IMR-90 (cell line): ENCODE results near the gene ARMH3. TPM values are rescaled to one million over a fixed set of nuclear protein-coding genes. Genes with fewer than 3 reads are reported as not detected.

Experiments
- ATAC-seq: fragments of 200-7000 bp; cut with Tn5 transposase; 2 replicates; pipeline ENCODE4 v1.9.1; 2020; ENCODE audit warnings: low read depth, mild to moderate bottlenecking, moderate library complexity
- BruUV-seq: library from RNA; stranded (reverse); fragments of 400-500 nt; replicated peaks from 2 replicates; lab custom pipeline; 2021; lab: Mats Ljungman, UMichigan
- CTCF ChIA-PET: fragments of 300-600 bp; formaldehyde crosslinking; extraction: SDS; loops from one replicate; lab custom pipeline; 2021; ENCODE audit warnings: antibody characterized with exemption; lab: Yijun Ruan, JAX
- POLR2A ChIA-PET: fragments of 300-600 bp; sonication (Branson Sonifier 250); formaldehyde crosslinking; loops from one replicate; lab custom pipeline; 2022; ENCODE audit warnings: antibody characterized with exemption; ENCODE audit not compliant: unreplicated experiment; lab: Charles Lee
- DNase-seq: peaks from one replicate; pipeline ENCODE4 v3.0.0; 2013
- H2AFZ ChIP-seq: replicated peaks from 2 replicates; pipeline ENCODE3; 2013; ENCODE audit warnings: low read length, mild to moderate bottlenecking; ENCODE audit not compliant: poor library complexity
- H2AK5ac ChIP-seq: 2 replicates; pipeline ENCODE4 v1.6.1; 2013; ENCODE audit warnings: low read depth, low read length, inconsistent platforms
- H2AK9ac ChIP-seq: replicated peaks from 2 replicates; pipeline ENCODE3; 2013; ENCODE audit warnings: mild to moderate bottlenecking, low read depth, low read length, moderate library complexity; ENCODE audit not compliant: poor library complexity
- H2BK120ac ChIP-seq: 2 replicates; pipeline ENCODE4 v1.6.1; 2013; ENCODE audit warnings: low read depth, low read length, inconsistent platforms
- H2BK15ac ChIP-seq: 3 replicates; pipeline ENCODE4 v1.6.1; 2013; ENCODE audit warnings: low read depth, low read length, inconsistent platforms
- H2BK20ac ChIP-seq: 2 replicates; pipeline ENCODE4 v1.6.1; 2013; ENCODE audit warnings: low read depth, mild to moderate bottlenecking, inconsistent platforms, low read length, moderate library complexity
- H2BK5ac ChIP-seq: 2 replicates; pipeline ENCODE4 v1.6.1; 2013; ENCODE audit warnings: mild to moderate bottlenecking, low read depth, low read length, inconsistent platforms; ENCODE audit not compliant: poor library complexity, severe bottlenecking
- H3K14ac ChIP-seq: replicated peaks from 2 replicates; pipeline ENCODE4 v1.6.1; 2013; ENCODE audit warnings: low read depth, low read length, inconsistent platforms
- H3K18ac ChIP-seq: 2 replicates; pipeline ENCODE4 v1.6.1; 2013; ENCODE audit warnings: low read depth, low read length, control low read depth
- H3K23ac ChIP-seq: 2 replicates; pipeline ENCODE4 v1.6.1; 2013; ENCODE audit warnings: low read depth, low read length, inconsistent platforms
- H3K27ac ChIP-seq: 2 replicates; pipeline ENCODE4 v1.5.1; 2013; ENCODE audit warnings: mild to moderate bottlenecking, control low read depth, low read length; ENCODE audit not compliant: insufficient read depth
- H3K27me3 ChIP-seq: 2 replicates; pipeline ENCODE4 v1.6.1; 2013; ENCODE audit warnings: low read length; ENCODE audit not compliant: control insufficient read depth, insufficient read depth
- H3K36me3 ChIP-seq: 2 replicates; pipeline ENCODE4 v1.6.1; 2013; ENCODE audit warnings: low read length, mixed read lengths; ENCODE audit not compliant: control insufficient read depth, insufficient read depth
- H3K4ac ChIP-seq: 2 replicates; pipeline ENCODE4 v1.6.1; 2013; ENCODE audit warnings: low read depth, low read length, inconsistent platforms
- H3K4me1 ChIP-seq: 2 replicates; pipeline ENCODE4 v1.6.1; 2013; ENCODE audit warnings: low read length, mixed read lengths; ENCODE audit not compliant: control insufficient read depth, insufficient read depth
- H3K4me2 ChIP-seq: 2 replicates; pipeline ENCODE4 v1.6.1; 2013; ENCODE audit warnings: low read depth, mild to moderate bottlenecking, control low read depth, low read length, moderate library complexity
- H3K4me3 ChIP-seq: 2 replicates; pipeline ENCODE4 v1.5.1; 2013; ENCODE audit warnings: low read depth, mild to moderate bottlenecking, control low read depth, low read length, moderate library complexity; ENCODE audit not compliant: insufficient read depth
- H3K56ac ChIP-seq: 2 replicates; pipeline ENCODE4 v1.6.1; 2013; ENCODE audit warnings: low read length, inconsistent platforms; ENCODE audit not compliant: insufficient read depth; ENCODE audit errors: extremely low read depth
- H3K79me1 ChIP-seq, 2 experiments: 2 replicates each; pipeline ENCODE4 v1.6.1; 2013; ENCODE audit warnings: low read length in 2 of 2, inconsistent platforms in 1 of 2, low read depth in 1 of 2
- H3K9ac ChIP-seq: 2 replicates; pipeline ENCODE4 v1.6.1; 2013; ENCODE audit warnings: low read depth, low read length, control low read depth
- H3K9me1 ChIP-seq: 2 replicates; pipeline ENCODE4 v1.6.1; 2013; ENCODE audit warnings: low read length, inconsistent platforms; ENCODE audit not compliant: insufficient read depth
- H3K9me3 ChIP-seq: 2 replicates; pipeline ENCODE4 v1.6.1; 2013; ENCODE audit warnings: low read length; ENCODE audit not compliant: control insufficient read depth, insufficient read depth
- H4K20me1 ChIP-seq: 2 replicates; pipeline ENCODE4 v1.6.1; 2013; ENCODE audit warnings: low read length, inconsistent platforms; ENCODE audit not compliant: insufficient read depth
- H4K5ac ChIP-seq: 2 replicates; pipeline ENCODE4 v1.6.1; 2013; ENCODE audit warnings: mild to moderate bottlenecking, low read depth, low read length, control low read depth
- H4K8ac ChIP-seq, 2 experiments: 2 replicates each; pipeline ENCODE4 v1.6.1; 2013; ENCODE audit warnings: low read depth in 2 of 2, low read length in 2 of 2, control low read depth in 1 of 2, inconsistent platforms in 1 of 2
- H4K91ac ChIP-seq: 2 replicates; pipeline ENCODE4 v1.6.1; 2013; ENCODE audit warnings: low read depth, low read length, inconsistent platforms; ENCODE audit not compliant: insufficient read depth
- CHD1 ChIP-seq: IDR thresholded peaks from 2 replicates; pipeline ENCODE4 v1.6.1; 2012; ENCODE audit warnings: low read depth, low read length, improper control_type of control experiment
- ELK1 ChIP-seq: fragments of 150-350 bp; IDR thresholded peaks from 2 replicates; pipeline ENCODE4 v1.6.1; 2016; ENCODE audit warnings: low read depth, mild to moderate bottlenecking, low read length, moderate library complexity, borderline replicate concordance
- NFE2L2 ChIP-seq: fragments of 150-350 bp; IDR thresholded peaks from 2 replicates; pipeline ENCODE4 v1.6.1; 2016; ENCODE audit warnings: low read depth, mild to moderate bottlenecking, low read length
- SMC3 ChIP-seq: fragments of 150-350 bp; IDR thresholded peaks from 2 replicates; pipeline ENCODE4 v1.6.1; 2016; ENCODE audit warnings: low read depth, mild to moderate bottlenecking, antibody characterized with exemption, low read length, moderate library complexity
- WGBS, 2 experiments: methylation state at CpG; one replicate each; pipeline versions ENCODE4 v1.1.5 to v1.1.7; 2013; ENCODE audit warnings: missing lambda C conversion rate in 2 of 2; ENCODE audit not compliant: insufficient read length in 1 of 2; ENCODE audit errors: extremely low coverage in 2 of 2; 5-methylcytosine and 5-hydroxymethylcytosine counted together
- dilution Hi-C: fragments of 300-500 bp; cut with HindIII; formaldehyde crosslinking; loops from one replicate; pipeline ENCODE4 v1.14.3; 2018; ENCODE audit warnings: low sequenced_read_pairs; ENCODE audit not compliant: unreplicated experiment
- in situ Hi-C: fragments of 300-500 bp; cut with MboI; formaldehyde crosslinking; loops from 3 replicates; pipeline ENCODE4 v1.14.3; 2019; ENCODE audit warnings: low sequenced_read_pairs, inconsistent platforms, mixed read lengths
- intact Hi-C: fragments of 100-400 bp; cut with micrococcal nuclease; formaldehyde crosslinking; loops from 2 replicates; pipeline ENCODE4 v1.10.0; 2022
- polyA plus RNA-seq, 3 experiments: library from polyadenylated mRNA; depleted of rRNA; stranded (reverse); fragments of >200 nt; gene quantifications; 2 replicates each; pipeline ENCODE4 v1.2.3, GENCODE V29; 2012; ENCODE audit warnings: low replicate concordance in 1 of 3
- total RNA-seq: library from RNA; depleted of rRNA; stranded (reverse); fragments of >200 nt; gene quantifications from 2 replicates; pipeline ENCODE4 v1.2.3, GENCODE V29; 2012

ARMH3 gene
- total and polyA plus RNA-seq, 2 of the 4 experiments (the other 2 are of a cell fraction), result 12.1 to 13.1 TPM

- no peak overlapping the region for H3K56ac ChIP-seq
- POLR2A ChIA-PET, result no interaction called here
- no TSS peak for BruUV-seq
- no peak overlapping the region for H4K5ac ChIP-seq
- H3K18ac ChIP-seq, result no peak overlapping the region
- no peaks in the 10 kb centered on the region for H3K27me3 ChIP-seq
- H4K20me1 ChIP-seq, result peaks cover 31% of the 10 kb centered on the region
- WGBS, 2 experiments, result no CpG with 5 or more reads among the region's 1 CpG
- in situ Hi-C loops, result no loop called here
- no peak overlapping the region for H2BK20ac ChIP-seq
- DNase-seq (no peak), ATAC-seq (no peak)
- H3K4me2 ChIP-seq, result no peak overlapping the region
- no peak for TF ChIP-seq CHD1
- no peak for TF ChIP-seq SMC3
- TF ChIP-seq NFE2L2, result no peak
- no peak for TF ChIP-seq ELK1
- intact Hi-C loops, result no loop called here
- H2BK15ac ChIP-seq, result no peak overlapping the region
- H3K14ac ChIP-seq, result no peak overlapping the region
- H3K4me1 ChIP-seq, result peaks cover 5% of the 10 kb centered on the region; the same call in 1 of the 2 replicates
- no peak overlapping the region for H3K23ac ChIP-seq
- no peak overlapping the region for H2AK9ac ChIP-seq
- no peak overlapping the region for H2AFZ ChIP-seq
- no peak overlapping the region for H2AK5ac ChIP-seq
- H3K9ac ChIP-seq, result no peak overlapping the region
- H3K79me1 ChIP-seq, result peaks cover 0 to 9% of the 10 kb centered on the region in 2 experiments; a peak in 1 of 4 replicates
- H3K9me1 ChIP-seq, result peaks cover 9% of the 10 kb centered on the region
- H4K91ac ChIP-seq, result no peak overlapping the region
- no peak overlapping the region for H3K4me3 ChIP-seq
- no peak overlapping the region for H2BK5ac ChIP-seq
- H3K4ac ChIP-seq, result no peak overlapping the region
- dilution Hi-C loops, result no loop called here
- CTCF ChIA-PET, result interaction anchor here (4.4 kb wide), 1 partner anchor 171 kb away, joined by 60 read pairs; no protein-coding TSS in a partner anchor
- no peaks in the 10 kb centered on the region for H3K9me3 ChIP-seq
- H3K27ac ChIP-seq, result no peak overlapping the region
- H3K36me3 ChIP-seq, result no peaks in the 10 kb centered on the region
- H2BK120ac ChIP-seq, result no peak overlapping the region
- H4K8ac ChIP-seq, result no peak overlapping the region
These were observed 217.0 kb downstream of the ARMH3 start for GRCh38 chr10:101839002-101839401.
